GM13977 (cell line): ENCODE results near the gene BTG2.
A peak's percentile ranks its signal among the peaks of the same experiment; 100 is the strongest.

Source experiments
- DNase-seq: peaks from one replicate; pipeline ENCODE4 v3.0.0; 2012; ENCODE audit warnings: low spot score
- CTCF ChIP-seq: IDR thresholded peaks from 2 replicates; pipeline ENCODE4 v1.5.1; 2012; ENCODE audit warnings: mild to moderate bottlenecking, control low read depth; ENCODE audit not compliant: insufficient read depth; ENCODE audit errors: extremely low read depth, missing control alignments
- in situ Hi-C: fragments of 300-500 bp; cut with MboI; formaldehyde crosslinking; loops from one replicate; pipeline ENCODE4 v1.12.0; 2022; ENCODE audit warnings: low sequenced_read_pairs, low pct_unique_long_range_greater_than_20kb, mixed read lengths, inconsistent platforms; ENCODE audit not compliant: unreplicated experiment

BTG2 gene

GRCh38 chr1:203301331-203301668 is 4.0 kb upstream of the BTG2 start:
- DNase-seq: no peak
- no peak for TF ChIP-seq CTCF
- in situ Hi-C loops: no loop called here

GRCh38 chr1:203302456-203302855 is 2.9 kb upstream of the BTG2 start:
- no peak for DNase-seq
- in situ Hi-C loops: no loop called here
- no peak for TF ChIP-seq CTCF

DNA sequence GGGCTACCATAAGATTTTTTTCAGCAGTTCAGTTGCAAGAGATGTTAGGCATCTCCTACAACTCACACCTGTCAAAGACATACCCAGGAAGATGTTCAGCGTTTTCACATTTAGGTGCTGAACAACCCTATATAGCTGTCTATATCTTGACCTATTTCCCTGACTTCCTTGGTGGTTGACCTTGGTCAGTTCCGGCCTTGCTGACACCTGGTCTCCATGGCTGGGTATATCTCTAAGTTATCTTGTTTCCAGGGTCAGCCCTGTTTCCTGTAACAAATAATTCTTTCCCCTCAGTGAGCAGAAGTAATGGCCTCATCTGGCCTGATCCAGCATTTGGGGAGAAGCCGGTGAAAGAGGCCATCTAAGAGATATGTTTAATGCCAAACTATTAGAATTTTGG is 2.4 kb upstream of the BTG2 start:
- TF ChIP-seq CTCF: no peak
- DNase-seq: no peak
- in situ Hi-C loops: no loop called here

DNA sequence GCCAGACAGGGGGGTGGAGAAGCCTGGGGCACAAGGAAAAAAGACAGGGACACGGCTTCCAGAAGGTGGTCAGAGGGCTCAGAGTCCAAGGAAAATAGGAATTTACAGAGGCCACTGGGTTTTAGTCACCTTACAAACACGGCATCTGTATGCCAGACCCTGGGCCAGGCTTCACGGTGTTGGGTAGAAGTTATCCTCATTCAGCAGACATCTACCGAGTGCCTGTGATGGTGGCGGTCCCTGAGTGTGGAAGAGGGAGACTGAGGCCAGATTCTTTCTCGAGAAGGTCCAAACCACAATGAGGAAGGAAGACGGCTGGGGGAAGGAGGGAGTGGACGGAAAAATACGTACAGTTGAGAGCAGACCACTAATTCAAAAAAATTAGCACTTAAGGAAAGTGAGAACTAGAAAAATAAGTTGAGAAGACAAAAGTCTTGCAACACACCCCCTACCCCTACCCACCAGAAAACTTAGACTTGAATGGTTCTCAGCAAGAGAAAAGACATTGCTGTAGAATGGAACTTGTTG is 864 bp upstream of the BTG2 start:
- TF ChIP-seq CTCF: no peak
- in situ Hi-C loops: no loop called here
- DNase-seq: no peak

DNA sequence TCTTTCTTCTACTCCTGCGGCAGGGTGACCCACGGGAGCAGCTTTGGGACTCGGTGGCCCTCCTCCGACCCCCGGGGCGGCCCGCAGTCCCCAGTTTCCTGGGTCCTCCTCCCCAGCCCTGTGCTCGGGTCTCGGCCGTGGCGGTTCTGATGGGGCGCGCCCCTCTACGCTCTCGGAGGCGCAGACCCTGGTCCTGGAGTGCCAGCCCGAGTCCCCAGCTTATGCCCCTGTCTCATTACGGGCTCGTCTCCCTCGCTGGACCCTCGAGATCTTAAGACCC is 430 bp downstream of the BTG2 start:
- DNase-seq: no peak
- TF ChIP-seq CTCF: no peak
- in situ Hi-C loops: no loop called here

GRCh38 chr1:203306089-203306964 is 1.0 kb downstream of the BTG2 start:
- peak; percentile 38 for TF ChIP-seq CTCF
- DNase-seq: peak; percentile 66
- in situ Hi-C loops: no loop called here
